ENCODE measurements around the gene UBE2Q1.

DNA sequence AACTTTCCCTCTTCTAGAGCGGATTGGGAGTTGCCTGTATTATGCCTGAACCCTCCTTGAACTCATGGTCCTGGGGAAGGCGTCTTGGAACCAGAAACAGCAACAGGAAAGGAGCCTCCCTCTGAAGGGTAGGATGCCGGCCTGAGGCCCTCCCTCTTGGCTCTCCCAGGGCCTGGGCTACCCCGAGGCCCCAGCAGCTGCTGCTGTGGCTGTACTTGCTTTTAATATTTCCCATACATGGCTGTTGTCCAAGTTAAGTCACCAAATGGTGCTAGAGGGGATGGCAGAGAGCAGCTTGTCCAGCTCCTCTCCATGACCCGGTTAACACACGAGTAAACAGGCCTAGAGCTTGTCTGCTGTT is 19.6 kb upstream of the UBE2Q1 start:
- TF ChIP-seq POLR2A (IDR thresholded peaks at IDR 0.05): no peak
- TF ChIP-seq, protein P1, sequence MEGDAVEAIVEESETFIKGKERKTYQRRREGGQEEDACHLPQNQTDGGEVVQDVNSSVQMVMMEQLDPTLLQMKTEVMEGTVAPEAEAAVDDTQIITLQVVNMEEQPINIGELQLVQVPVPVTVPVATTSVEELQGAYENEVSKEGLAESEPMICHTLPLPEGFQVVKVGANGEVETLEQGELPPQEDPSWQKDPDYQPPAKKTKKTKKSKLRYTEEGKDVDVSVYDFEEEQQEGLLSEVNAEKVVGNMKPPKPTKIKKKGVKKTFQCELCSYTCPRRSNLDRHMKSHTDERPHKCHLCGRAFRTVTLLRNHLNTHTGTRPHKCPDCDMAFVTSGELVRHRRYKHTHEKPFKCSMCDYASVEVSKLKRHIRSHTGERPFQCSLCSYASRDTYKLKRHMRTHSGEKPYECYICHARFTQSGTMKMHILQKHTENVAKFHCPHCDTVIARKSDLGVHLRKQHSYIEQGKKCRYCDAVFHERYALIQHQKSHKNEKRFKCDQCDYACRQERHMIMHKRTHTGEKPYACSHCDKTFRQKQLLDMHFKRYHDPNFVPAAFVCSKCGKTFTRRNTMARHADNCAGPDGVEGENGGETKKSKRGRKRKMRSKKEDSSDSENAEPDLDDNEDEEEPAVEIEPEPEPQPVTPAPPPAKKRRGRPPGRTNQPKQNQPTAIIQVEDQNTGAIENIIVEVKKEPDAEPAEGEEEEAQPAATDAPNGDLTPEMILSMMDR (IDR thresholded peaks at IDR 0.05): no peak
